SKM-1 treated with dmso at 0.1 percent for 144 hours (cell line): ENCODE data around the gene SBF2.
A peak's percentile ranks its signal among the peaks of the same experiment; 100 is the strongest.

Source experiments
- DNase-seq: peaks from one replicate; lab custom pipeline; 2025; ENCODE audit not compliant: unreplicated experiment; lab: John Stamatoyannopoulos, UW

The SBF2 gene

GRCh38 chr11:10293423-10294289, at the start of gene SBF2:
SBF2 (minus strand) TSS chr11:10294219; CDS start chr11:10294069, 150 bp downstream.
- DNase-seq, result peak; percentile 32

- DNase-seq, result no peak
Observed at GRCh38 chr11:10338287-10338686, 44.3 kb upstream of the SBF2 start.

- no peak for DNase-seq
Observed at GRCh38 chr11:10333490-10333889, 39.5 kb upstream of the SBF2 start.

GRCh38 chr11:10331548-10332289, 37.7 kb upstream of the SBF2 start:
- no peak for DNase-seq

- no peak for DNase-seq
Observed at GRCh38 chr11:10329935-10330334, 35.9 kb upstream of the SBF2 start.

- no peak for DNase-seq
Observed at GRCh38 chr11:10329356-10329755, 35.3 kb upstream of the SBF2 start.

- DNase-seq, result peak; percentile 45
Observed at GRCh38 chr11:10328314-10329098, 34.5 kb upstream of the SBF2 start.

- peak; percentile 24 for DNase-seq
Observed at GRCh38 chr11:10327254-10327653, 33.2 kb upstream of the SBF2 start.

GRCh38 chr11:10326012-10326964, 32.3 kb upstream of the SBF2 start:
- DNase-seq, result no peak

GRCh38 chr11:10325277-10326011, 31.4 kb upstream of the SBF2 start:
- DNase-seq, result no peak

- no peak for DNase-seq
Observed at GRCh38 chr11:10324474-10324873, 30.5 kb upstream of the SBF2 start.

GRCh38 chr11:10323793-10324170, 29.8 kb upstream of the SBF2 start:
- DNase-seq, result no peak

- DNase-seq, result peak; percentile 43
Observed at GRCh38 chr11:10322830-10323792, 29.1 kb upstream of the SBF2 start.

- DNase-seq, result no peak
Observed at GRCh38 chr11:10322401-10322800, 28.4 kb upstream of the SBF2 start.

- no peak for DNase-seq
Observed at GRCh38 chr11:10320736-10321465, 26.9 kb upstream of the SBF2 start.

- DNase-seq, result no peak
Observed at GRCh38 chr11:10319702-10320558, 25.9 kb upstream of the SBF2 start.

GRCh38 chr11:10318527-10318802, 24.4 kb upstream of the SBF2 start:
- no peak for DNase-seq
